ENCODE results near the gene ETNK1.
"Not testable (repeated sequence)": the region's sequence is repeated elsewhere in the genome, so short reads cannot be mapped to it uniquely, and the experiment has no call there.

Gene ETNK1

GRCh38 chr12:22624870-22625761 lies at the start of gene ETNK1:
Gene ETNK1 (plus strand): TSS chr12:22625171. CDS start chr12:22625431, 260 bp downstream.
- DNase-seq (ENCODE audit: low read depth in 2 of 2) = peak; percentile 64 to 84

- no peak for DNase-seq (ENCODE audit: low read depth in 2 of 2)
Observed at GRCh38 chr12:22576065-22576464, 48.9 kb upstream of the ETNK1 start.

- no peak for DNase-seq (ENCODE audit: low read depth in 2 of 2)
Observed at GRCh38 chr12:22576473-22576872, 48.5 kb upstream of the ETNK1 start.

GRCh38 chr12:22577667-22578066 lies 47.3 kb upstream of the ETNK1 start:
- DNase-seq (ENCODE audit: low read depth in 2 of 2) = no peak

DNA sequence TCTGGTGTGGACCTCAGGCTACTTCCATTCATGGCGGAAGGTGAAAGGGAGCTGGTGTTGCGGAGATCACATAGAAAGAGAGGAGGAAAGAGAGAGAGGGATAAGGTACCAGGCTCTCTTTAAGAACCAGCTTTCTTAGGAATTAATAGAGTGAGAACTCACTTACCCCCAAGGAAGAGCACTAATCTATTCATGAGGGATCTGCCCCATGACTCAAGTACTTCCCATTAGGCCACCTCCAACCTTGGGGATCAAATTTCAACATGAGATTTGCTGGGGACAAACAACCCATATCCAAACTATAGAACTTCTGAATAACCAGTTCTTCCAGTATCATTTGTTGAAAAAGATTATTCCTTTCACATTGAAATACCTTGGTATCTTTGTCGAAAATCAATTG lies 46.6 kb upstream of the ETNK1 start:
- DNase-seq (ENCODE audit: low read depth in 2 of 2) = no peak

DNA sequence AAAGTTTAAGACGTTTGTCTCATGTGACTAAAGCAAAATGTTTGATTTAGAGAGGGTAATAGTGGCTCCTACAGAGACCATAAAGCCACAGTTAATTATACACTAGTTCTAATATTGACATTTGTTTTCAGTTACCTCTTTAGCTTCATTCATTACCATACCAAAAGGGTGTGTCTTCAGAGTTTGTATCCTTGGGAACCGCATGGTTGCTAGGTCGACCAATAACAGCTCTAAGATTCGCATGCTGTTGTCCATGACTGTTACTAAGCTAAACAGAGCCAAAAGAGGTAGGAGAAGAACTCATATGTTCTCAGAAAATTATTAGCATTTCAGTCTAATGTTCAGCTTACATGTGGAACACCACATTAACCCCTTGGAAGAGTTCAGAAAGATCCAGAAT lies 36.2 kb upstream of the ETNK1 start:
- DNase-seq (ENCODE audit: low read depth in 2 of 2) = no peak

DNA sequence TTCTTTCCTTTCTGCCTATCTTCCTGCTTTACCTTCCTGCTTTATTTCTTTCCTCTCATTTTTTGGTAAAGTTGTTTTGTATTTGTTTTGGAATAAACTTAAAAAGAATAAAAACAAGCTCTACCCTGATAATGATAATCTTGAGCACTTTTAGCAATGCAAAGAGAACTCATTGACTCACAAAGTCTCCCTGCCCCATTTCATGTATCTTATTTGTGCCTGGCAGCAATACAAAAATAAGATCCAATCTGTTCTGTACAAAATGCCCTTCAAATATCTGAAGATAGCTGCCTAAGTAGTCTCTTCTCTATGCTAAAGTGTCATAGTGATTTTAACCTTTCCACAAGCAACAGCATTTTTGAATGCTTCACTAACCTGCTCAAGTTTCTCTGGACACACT lies 31.1 kb upstream of the ETNK1 start:
- no peak for DNase-seq (ENCODE audit: low read depth in 2 of 2)

DNA sequence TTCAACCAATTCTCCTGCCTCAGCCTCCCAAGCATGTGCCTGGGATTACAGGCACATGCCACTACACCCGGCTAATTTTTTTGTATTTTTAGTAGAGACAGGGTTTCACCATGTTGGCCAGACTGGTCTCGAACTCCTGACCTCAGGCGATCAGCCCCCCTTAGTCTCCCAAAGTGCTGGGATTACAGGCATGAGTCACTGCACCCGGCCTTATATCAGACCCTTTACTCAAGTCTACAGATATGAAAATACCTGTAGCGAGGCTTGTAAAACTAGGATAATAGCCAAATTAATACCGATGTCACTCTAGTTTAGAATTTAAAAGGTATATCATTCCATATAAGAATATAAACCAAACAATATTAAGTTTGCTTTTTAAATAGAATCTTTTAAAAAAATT lies 27.4 kb upstream of the ETNK1 start:
- DNase-seq (ENCODE audit: low read depth in 2 of 2) = not testable (repeated sequence)

DNA sequence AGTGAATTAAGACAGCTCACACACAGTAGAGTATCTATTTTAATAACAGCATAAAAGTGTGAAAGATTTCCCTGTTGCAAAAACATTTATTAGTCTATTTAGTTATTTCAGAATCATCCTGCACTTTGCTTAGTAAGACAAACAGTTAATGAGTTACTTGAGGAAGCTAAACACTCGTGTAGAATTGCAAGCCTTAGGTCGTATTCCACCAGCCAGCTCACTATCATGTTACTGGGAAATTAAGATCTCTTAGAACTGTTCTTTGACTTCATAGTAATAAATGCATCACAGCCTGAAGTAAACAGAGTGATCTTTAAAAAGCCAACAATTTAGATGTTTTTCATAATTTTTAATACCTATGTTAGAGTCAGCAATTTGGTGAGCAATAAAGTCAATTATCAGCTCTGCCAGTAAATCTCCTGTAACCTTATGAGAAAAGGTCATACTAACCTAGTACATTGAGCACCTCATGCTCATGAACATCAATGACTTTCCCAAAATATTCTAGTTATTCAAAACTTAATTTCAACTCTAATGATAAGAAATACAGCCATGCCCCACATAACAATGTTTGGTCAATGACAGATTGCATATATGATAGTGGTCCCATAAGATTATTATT lies 26.7 kb upstream of the ETNK1 start:
- no peak for DNase-seq (ENCODE audit: low read depth in 2 of 2)

- no peak for DNase-seq (ENCODE audit: low read depth in 2 of 2)
Observed at GRCh38 chr12:22598763-22599161, 26.2 kb upstream of the ETNK1 start.

DNA sequence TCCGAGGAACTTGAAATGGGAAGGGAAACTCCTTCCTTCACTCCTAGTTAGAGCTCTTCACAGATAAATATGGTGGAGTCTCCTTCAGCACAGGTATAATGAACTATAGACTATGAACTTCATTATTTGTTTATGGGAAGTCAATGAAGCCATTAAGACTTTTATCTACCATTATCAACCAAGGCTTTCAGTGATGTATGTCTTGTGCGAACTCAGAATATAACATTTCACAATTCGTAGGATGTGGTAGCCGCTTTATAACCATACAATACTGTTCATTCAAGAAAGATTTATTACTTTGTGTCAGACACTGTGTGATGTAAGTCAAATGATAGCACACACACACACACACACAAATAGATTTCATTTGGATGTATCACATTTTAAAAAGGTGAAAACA lies 24.8 kb upstream of the ETNK1 start:
- no peak for DNase-seq (ENCODE audit: low read depth in 2 of 2)

- no peak for DNase-seq (ENCODE audit: low read depth in 2 of 2)
Observed at GRCh38 chr12:22609501-22609900, 15.5 kb upstream of the ETNK1 start.

GRCh38 chr12:22610131-22610530 lies 14.8 kb upstream of the ETNK1 start:
- DNase-seq (ENCODE audit: low read depth in 2 of 2) = no peak

DNA sequence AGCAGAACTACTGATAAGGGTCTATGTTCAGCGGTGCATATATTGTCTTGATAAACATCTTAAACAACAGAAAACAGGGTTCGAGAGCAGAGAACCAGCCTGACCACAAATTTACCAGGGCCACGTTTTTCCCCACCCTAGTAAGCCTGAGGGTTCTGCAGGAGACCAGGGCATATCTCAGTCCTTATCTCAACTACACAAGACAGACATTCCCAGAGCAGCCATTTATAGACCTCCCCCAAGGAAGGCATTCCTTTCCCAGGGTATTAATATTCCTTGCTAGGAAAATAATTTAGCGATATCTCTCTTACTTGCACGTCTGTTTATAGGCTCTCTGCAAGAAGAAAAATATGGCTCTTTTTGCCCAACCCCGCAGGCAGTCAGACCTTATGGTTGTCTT lies 12.1 kb upstream of the ETNK1 start:
- DNase-seq (ENCODE audit: low read depth in 2 of 2) = not testable (repeated sequence)

DNA sequence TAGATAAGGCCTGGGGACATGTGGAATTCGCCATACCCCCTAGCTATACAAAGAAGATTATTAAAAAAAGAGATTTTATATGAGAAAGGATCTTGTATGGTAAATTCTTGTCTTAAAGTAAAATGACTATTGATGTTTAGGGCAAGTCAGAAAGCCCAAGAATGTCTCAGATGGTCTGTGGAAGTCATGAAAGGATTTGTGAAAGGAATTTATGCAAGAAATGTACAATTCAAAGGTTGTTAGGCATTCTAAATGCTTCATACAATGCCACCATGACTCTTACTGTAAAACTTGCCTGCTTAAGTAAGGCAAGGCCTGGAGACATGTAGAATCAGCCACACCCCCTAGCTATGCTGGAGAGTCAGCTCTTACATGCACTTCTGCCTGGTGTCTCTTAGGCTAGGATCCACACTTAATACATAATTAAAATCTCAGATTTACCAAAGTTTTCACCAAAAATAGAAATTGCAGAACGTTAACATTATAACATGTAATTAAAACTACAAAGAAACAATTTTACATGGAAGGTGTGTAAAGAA lies 8.9 kb upstream of the ETNK1 start:
- DNase-seq (ENCODE audit: low read depth in 2 of 2) = no peak

DNA sequence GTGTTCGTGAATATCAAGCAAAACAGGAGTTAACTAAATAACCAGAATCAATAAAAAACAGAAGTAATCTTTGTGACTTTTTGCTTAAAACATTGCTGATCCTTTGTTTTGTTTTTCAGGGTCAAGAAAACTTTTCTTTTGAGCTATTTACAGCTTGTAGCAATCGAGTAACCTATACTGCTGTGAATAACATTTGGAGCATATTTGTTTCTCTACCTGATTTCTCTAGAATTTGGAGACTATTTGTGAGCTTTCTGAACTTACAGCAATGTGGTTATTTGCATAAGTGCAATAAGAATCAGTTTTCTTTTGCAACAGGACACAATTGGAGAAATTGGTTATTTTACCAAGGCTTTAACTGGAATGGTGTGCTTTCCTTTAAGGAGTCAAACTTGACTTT lies 7.3 kb upstream of the ETNK1 start:
- no peak for DNase-seq (ENCODE audit: low read depth in 2 of 2)

DNA sequence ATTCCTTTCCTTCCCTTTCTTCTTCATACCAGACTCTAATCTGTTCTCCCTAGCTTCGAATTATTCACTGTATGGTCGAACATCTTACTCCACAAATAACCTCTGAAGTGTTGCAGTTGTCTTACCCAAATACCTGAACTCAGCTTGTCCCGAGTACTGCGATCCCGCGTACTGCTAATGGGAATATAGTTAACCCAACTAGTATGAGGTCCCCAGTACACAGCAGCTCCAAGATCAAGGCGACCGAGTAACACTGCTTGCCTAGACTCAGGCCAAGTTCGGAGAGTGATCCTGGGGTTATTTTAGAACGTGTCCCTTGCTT lies 462 bp upstream of the ETNK1 start:
- peak in 1 of 2 donors; percentile 1 for DNase-seq (ENCODE audit: low read depth in 2 of 2)

- DNase-seq (ENCODE audit: low read depth in 2 of 2) = peak; percentile 2
Observed at GRCh38 chr12:22625762-22626294, 857 bp downstream of the ETNK1 start.

- DNase-seq (ENCODE audit: low read depth in 2 of 2) = peak in 1 of 2 donors; percentile 4
Observed at GRCh38 chr12:22626406-22626805, 1.4 kb downstream of the ETNK1 start.

GRCh38 chr12:22627371-22627770 lies 2.4 kb downstream of the ETNK1 start:
- DNase-seq (ENCODE audit: low read depth in 2 of 2) = no peak

GRCh38 chr12:22628228-22628627 lies 3.3 kb downstream of the ETNK1 start:
- no peak for DNase-seq (ENCODE audit: low read depth in 2 of 2)

DNA sequence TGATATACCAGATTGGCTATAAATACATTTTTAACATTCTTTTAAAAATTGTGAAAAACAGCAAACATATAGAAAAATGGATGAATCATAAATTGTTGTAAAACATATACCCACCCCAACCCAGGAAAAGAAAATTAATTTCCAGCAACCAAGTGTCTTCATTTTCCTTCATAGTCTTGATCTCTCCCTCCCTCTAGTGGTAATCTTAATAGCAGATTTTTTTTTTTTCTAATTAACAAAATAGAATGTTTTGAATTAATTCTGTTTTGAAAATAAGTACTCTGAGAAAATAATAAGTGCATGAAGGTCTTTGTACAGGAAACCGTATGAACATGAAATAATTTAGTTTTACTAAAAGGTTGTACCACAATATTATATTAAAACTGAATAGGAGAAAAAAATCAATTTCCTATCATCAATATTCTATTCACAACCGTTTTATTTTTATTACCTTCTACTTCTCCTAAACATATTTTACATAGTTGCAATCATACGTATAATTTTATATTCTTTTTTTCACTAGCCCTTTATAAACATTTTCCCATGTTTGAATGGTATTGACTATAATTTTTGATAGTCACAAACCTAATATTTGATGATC lies 7.0 kb downstream of the ETNK1 start:
- DNase-seq (ENCODE audit: low read depth in 2 of 2) = no peak
